Hippocampal formation (tissue), 2 donors: ENCODE measurements around the gene GNPNAT1.

Experiments
- DNase-seq, 2 donors: peaks; one replicate each; lab custom pipeline; 2025; lab: John Stamatoyannopoulos, UW

Gene GNPNAT1

GRCh38 chr14:52791223-52792096 is at the start of gene GNPNAT1:
Gene GNPNAT1 (minus strand): TSS chr14:52791607. CDS start chr14:52784650, 6,957 bp downstream.
- peak; percentile 84 to 88 for DNase-seq

- DNase-seq: peak in 1 of 2 donors; percentile 34
Observed at GRCh38 chr14:52840877-52841276, 49.5 kb upstream of the GNPNAT1 start.

- no peak for DNase-seq
Observed at GRCh38 chr14:52837451-52837850, 46.0 kb upstream of the GNPNAT1 start.

GRCh38 chr14:52836063-52836462 is 44.7 kb upstream of the GNPNAT1 start:
- DNase-seq: no peak

- DNase-seq: no peak
Observed at GRCh38 chr14:52835122-52835903, 43.9 kb upstream of the GNPNAT1 start.

- DNase-seq: no peak
Observed at GRCh38 chr14:52834440-52834842, 43.0 kb upstream of the GNPNAT1 start.

- DNase-seq: no peak
Observed at GRCh38 chr14:52833891-52834290, 42.5 kb upstream of the GNPNAT1 start.

GRCh38 chr14:52829527-52830185 is 38.2 kb upstream of the GNPNAT1 start:
- no peak for DNase-seq

- no peak for DNase-seq
Observed at GRCh38 chr14:52827426-52827825, 36.0 kb upstream of the GNPNAT1 start.

- no peak for DNase-seq
Observed at GRCh38 chr14:52825085-52825484, 33.7 kb upstream of the GNPNAT1 start.

- no peak for DNase-seq
Observed at GRCh38 chr14:52824462-52824861, 33.1 kb upstream of the GNPNAT1 start.

- no peak for DNase-seq
Observed at GRCh38 chr14:52821805-52822250, 30.4 kb upstream of the GNPNAT1 start.

- DNase-seq: no peak
Observed at GRCh38 chr14:52808101-52808500, 16.7 kb upstream of the GNPNAT1 start.

- no peak for DNase-seq
Observed at GRCh38 chr14:52806115-52806514, 14.7 kb upstream of the GNPNAT1 start.

- no peak for DNase-seq
Observed at GRCh38 chr14:52802597-52802996, 11.2 kb upstream of the GNPNAT1 start.

GRCh38 chr14:52801014-52801712 is 9.8 kb upstream of the GNPNAT1 start:
- DNase-seq: no peak

GRCh38 chr14:52798826-52799225 is 7.4 kb upstream of the GNPNAT1 start:
- no peak for DNase-seq

- DNase-seq: no peak
Observed at GRCh38 chr14:52797653-52798052, 6.2 kb upstream of the GNPNAT1 start.

GRCh38 chr14:52793061-52793460 is 1.7 kb upstream of the GNPNAT1 start:
- DNase-seq: no peak

GRCh38 chr14:52792097-52792415 is 649 bp upstream of the GNPNAT1 start:
- DNase-seq: no peak

GRCh38 chr14:52790756-52791222 is 618 bp downstream of the GNPNAT1 start:
- DNase-seq: no peak
